ENCODE data around the gene PLAAT2.

Gene PLAAT2

GRCh38 chr11:63508009-63508408, 55.2 kb downstream of the PLAAT2 start:
- ATAC-seq (replicated peaks) (peak in 1 of 2 donors; percentile 42), DNase-seq (no peak)
- H3K4me3 Mint-ChIP-seq = no peak overlapping the region
- no peak overlapping the region for H3K27ac Mint-ChIP-seq
- H3K27me3 Mint-ChIP-seq = peaks cover 36 to 44% of the 10 kb centered on the region in 2 donors
- no peaks in the 10 kb centered on the region for H3K9me3 Mint-ChIP-seq
- H3K36me3 Mint-ChIP-seq = no peaks in the 10 kb centered on the region
- H3K4me1 Mint-ChIP-seq = peaks cover 0 to 13% of the 10 kb centered on the region in 2 donors

- H3K36me3 Mint-ChIP-seq = no peaks in the 10 kb centered on the region
Measured at GRCh38 chr11:63507511-63507910, 55.7 kb downstream of the PLAAT2 start.

GRCh38 chr11:63506876-63507275, 56.3 kb downstream of the PLAAT2 start:
- H3K27ac Mint-ChIP-seq = no peak overlapping the region
- DNase-seq (no peak), ATAC-seq (replicated peaks) (no peak)
- no peaks in the 10 kb centered on the region for H3K36me3 Mint-ChIP-seq
- no peak overlapping the region for H3K4me3 Mint-ChIP-seq
- H3K27me3 Mint-ChIP-seq = peaks cover 36 to 44% of the 10 kb centered on the region in 2 donors
- H3K4me1 Mint-ChIP-seq = peaks cover 0 to 13% of the 10 kb centered on the region in 2 donors
- H3K9me3 Mint-ChIP-seq = no peaks in the 10 kb centered on the region

More at GRCh38 chr11:63507511-63507910, 55.7 kb downstream of the PLAAT2 start:
- Mint-ChIP-seq H3K4me1 (peaks cover 0 to 13% of the 10 kb centered on the region in 2 donors), H3K9me3 (no peaks in the 10 kb centered on the region), H3K27ac (no peak overlapping the region), H3K4me3 (no peak overlapping the region), H3K27me3 (peaks cover 36 to 44% of the 10 kb centered on the region in 2 donors)
- DNase-seq (no peak), ATAC-seq (replicated peaks) (no peak)

GRCh38 chr11:63505857-63506528, 57.2 kb downstream of the PLAAT2 start, which contains the start of gene LGALS12:
LGALS12 (plus strand) TSS chr11:63506084; CDS start chr11:63506459, 375 bp downstream.
- DNase-seq (no peak), ATAC-seq (replicated peaks) (no peak)
- Mint-ChIP-seq H3K4me3 (peak within 1 kb of the TSS in 1 of 2 donors; percentile 17), H3K27me3 (peaks cover 36 to 44% of the 10 kb centered on the region in 2 donors), H3K36me3 (no peaks in the 10 kb centered on the region), H3K27ac (no peak within 1 kb of the TSS), H3K9me3 (peaks cover 0 to 1% of the 10 kb centered on the region in 2 donors), H3K4me1 (peaks cover 0 to 13% of the 10 kb centered on the region in 2 donors)

GRCh38 chr11:63504933-63505586, 58.1 kb downstream of the PLAAT2 start:
- Mint-ChIP-seq H3K27ac (no peak overlapping the region), H3K9me3 (peaks cover 7 to 8% of the 10 kb centered on the region in 2 donors), H3K4me1 (peaks cover 0 to 13% of the 10 kb centered on the region in 2 donors), H3K27me3 (peaks cover 36 to 43% of the 10 kb centered on the region in 2 donors), H3K4me3 (peak overlapping the region in 1 of 2 donors; percentile 17), H3K36me3 (peaks cover 2 to 6% of the 10 kb centered on the region in 2 donors)
- DNase-seq (no peak), ATAC-seq (replicated peaks) (no peak)

GRCh38 chr11:63504054-63504453, 59.1 kb downstream of the PLAAT2 start:
- no peak for DNase-seq
- Mint-ChIP-seq H3K4me1 (peaks cover 0 to 13% of the 10 kb centered on the region in 2 donors), H3K27me3 (peaks cover 35 to 38% of the 10 kb centered on the region in 2 donors), H3K36me3 (peaks cover 2 to 6% of the 10 kb centered on the region in 2 donors), H3K27ac (no peak overlapping the region), H3K4me3 (no peak overlapping the region), H3K9me3 (peaks cover 12 to 15% of the 10 kb centered on the region in 2 donors)
- no peak for ATAC-seq (replicated peaks)

- peaks cover 37% of the 10 kb centered on the region in 2 donors for H3K27me3 Mint-ChIP-seq
- peaks cover 0 to 13% of the 10 kb centered on the region in 2 donors for H3K4me1 Mint-ChIP-seq
- H3K27ac Mint-ChIP-seq = no peak overlapping the region
- H3K36me3 Mint-ChIP-seq = peaks cover 2 to 6% of the 10 kb centered on the region in 2 donors
- no peak overlapping the region for H3K4me3 Mint-ChIP-seq
- H3K9me3 Mint-ChIP-seq = peaks cover 15% of the 10 kb centered on the region in 2 donors
- ATAC-seq (replicated peaks) (no peak), DNase-seq (no peak)
Measured at GRCh38 chr11:63503492-63503891, 59.7 kb downstream of the PLAAT2 start.

Data from stimulated activated naive B cell treated with anti-CD40 and anti-IgM and Interleukin-4, amounts not matched to agents 10 μg/mL and 1 μg/mL and 100 μg/mL, for 72 hours (primary cell).